H1 (cell line): ENCODE results near the gene NR3C1. TPM values are rescaled to one million over a fixed set of nuclear protein-coding genes. Genes with fewer than 3 reads are reported as not detected.

Experiments used
- CTCF ChIA-PET: fragments of 300-600 bp; sonication (Branson Sonifier 250); formaldehyde crosslinking; loops from one replicate; lab custom pipeline; 2021; ENCODE audit not compliant: partially characterized antibody; lab: Charles Lee
- POLR2A ChIA-PET: fragments of 300-600 bp; sonication (Branson Sonifier 250); formaldehyde crosslinking; loops from one replicate; lab custom pipeline; 2021; ENCODE audit warnings: inconsistent platforms; ENCODE audit not compliant: partially characterized antibody; lab: Charles Lee
- DNase-seq, 2 experiments: peaks; one replicate each; pipeline versions ENCODE4 v3.0.0 to v3.0.0-alpha.2; 2010 to 2022; ENCODE audit warnings: low spot score in 2 of 2, low read depth in 1 of 2, mixed read lengths in 1 of 2
- FAIRE-seq: peaks from 2 replicates; lab custom pipeline; 2011; peaks lifted over from hg19 to GRCh38; lab: Jason Lieb, UNC
- H2AFZ ChIP-seq: 2 replicates; pipeline ENCODE4 v1.8.1; 2012; ENCODE audit warnings: low read length, inconsistent platforms
- H2AK5ac ChIP-seq: 2 replicates; pipeline ENCODE4 v1.6.1; 2013; ENCODE audit warnings: low read depth, low read length
- H2BK120ac ChIP-seq: replicated peaks from 2 replicates; pipeline ENCODE3; 2013; ENCODE audit warnings: low read depth, low read length, inconsistent platforms
- H2BK12ac ChIP-seq: 2 replicates; pipeline ENCODE4 v1.6.1; 2013; ENCODE audit warnings: low read depth, low read length
- H2BK15ac ChIP-seq: 2 replicates; pipeline ENCODE4 v1.6.1; 2013; ENCODE audit warnings: low read length
- H2BK20ac ChIP-seq: 2 replicates; pipeline ENCODE4 v1.6.1; 2013; ENCODE audit warnings: low read length
- H2BK5ac ChIP-seq: 2 replicates; pipeline ENCODE4 v1.6.1; 2013; ENCODE audit warnings: low read depth, low read length
- H3K14ac ChIP-seq: 2 replicates; pipeline ENCODE4 v1.6.1; 2013; ENCODE audit warnings: inconsistent platforms; ENCODE audit not compliant: insufficient read length
- H3K18ac ChIP-seq: 2 replicates; pipeline ENCODE4 v1.6.1; 2013; ENCODE audit warnings: low read length; ENCODE audit errors: extremely low read depth
- H3K23ac ChIP-seq: 2 replicates; pipeline ENCODE4 v1.6.1; 2013; ENCODE audit warnings: inconsistent platforms; ENCODE audit not compliant: insufficient read length
- H3K23me2 ChIP-seq: 2 replicates; pipeline ENCODE4 v1.6.1; 2013; ENCODE audit warnings: low read depth, low read length
- H3K27ac ChIP-seq: 2 replicates; pipeline ENCODE4 v1.6.1; 2011; ENCODE audit warnings: low read depth, low read length, inconsistent platforms
- H3K27me3 ChIP-seq, 4 experiments: replicated peaks in 1 of 4; 1 replicate in 1 of 4; 2 replicates in 3 of 4; pipeline versions ENCODE4 v1.6.1 to v1.8.1; 2011 to 2013; ENCODE audit warnings: low read length in 3 of 4, mild to moderate bottlenecking in 3 of 4, inconsistent platforms in 2 of 4, mixed read lengths in 2 of 4, moderate library complexity in 1 of 4; ENCODE audit not compliant: control insufficient read depth in 3 of 4, insufficient read depth in 3 of 4; ENCODE audit errors: extremely low read depth in 1 of 4
- H3K36me3 ChIP-seq, 4 experiments: 2 replicates each; pipeline versions ENCODE4 v1.6.1 to v1.8.1; 2011 to 2013; ENCODE audit warnings: mild to moderate bottlenecking in 4 of 4, low read length in 3 of 4, moderate library complexity in 2 of 4, control low read depth in 1 of 4, inconsistent platforms in 1 of 4; ENCODE audit not compliant: insufficient read depth in 4 of 4, control insufficient read depth in 2 of 4
- H3K4ac ChIP-seq: replicated peaks from 2 replicates; pipeline ENCODE3; 2013; ENCODE audit warnings: low read length, low read depth, mixed read lengths, inconsistent platforms; ENCODE audit not compliant: insufficient read length
- H3K4me1 ChIP-seq, 4 experiments: replicated peaks in 1 of 4; 1 replicate in 1 of 4; 2 replicates in 3 of 4; pipeline versions ENCODE4 v1.6.1 to v1.8.1; 2011 to 2013; ENCODE audit warnings: low read length in 3 of 4, inconsistent platforms in 2 of 4, mixed read lengths in 1 of 4; ENCODE audit not compliant: insufficient read depth in 4 of 4, control insufficient read depth in 3 of 4
- H3K4me2 ChIP-seq, 2 experiments: 2 replicates each; pipeline versions ENCODE4 v1.6.1 to v1.8.1; 2011 to 2013; ENCODE audit warnings: low read depth in 2 of 2, low read length in 2 of 2, control low read depth in 1 of 2, inconsistent platforms in 1 of 2, mild to moderate bottlenecking in 1 of 2; ENCODE audit not compliant: insufficient read depth in 1 of 2
- H3K4me3 ChIP-seq, 4 experiments: fragments of 200-600, 300-600 bp in 1 of 4; sonication (generic), shearing (Covaris generic), sonication (Bioruptor Twin) in 1 of 4; 2 replicates each; pipeline versions ENCODE4 v1.5.1 to v1.8.1; 2011 to 2016; ENCODE audit warnings: low read length in 4 of 4, low read depth in 3 of 4, control low read depth in 2 of 4, inconsistent platforms in 2 of 4, mild to moderate bottlenecking in 2 of 4, mixed read lengths in 1 of 4, moderate library complexity in 1 of 4; ENCODE audit not compliant: insufficient read depth in 2 of 4; ENCODE audit errors: extremely low read depth in 1 of 4
- H3K56ac ChIP-seq: replicated peaks from 2 replicates; pipeline ENCODE3; 2013; ENCODE audit warnings: low read depth, mild to moderate bottlenecking, mixed read lengths, low read length, inconsistent platforms; ENCODE audit not compliant: insufficient read length
- H3K79me1 ChIP-seq: 2 replicates; pipeline ENCODE4 v1.6.1; 2013; ENCODE audit warnings: low read depth, low read length, control low read depth
- H3K79me2 ChIP-seq, 2 experiments: 2 replicates each; pipeline versions ENCODE4 v1.6.1 to v1.8.1; 2012 to 2013; ENCODE audit warnings: low read length in 2 of 2, mild to moderate bottlenecking in 2 of 2, inconsistent platforms in 1 of 2; ENCODE audit not compliant: insufficient read depth in 2 of 2, control insufficient read depth in 1 of 2
- H3K9ac ChIP-seq, 4 experiments: replicated peaks in 1 of 4; 1 replicate in 1 of 4; 2 replicates in 3 of 4; pipeline versions ENCODE4 v1.6.1 to v1.8.1; 2011 to 2013; ENCODE audit warnings: low read depth in 3 of 4, low read length in 3 of 4, control low read depth in 2 of 4, mild to moderate bottlenecking in 2 of 4, moderate library complexity in 2 of 4, inconsistent platforms in 1 of 4; ENCODE audit errors: extremely low read depth in 1 of 4
- H3K9me3 ChIP-seq, 2 experiments: 2 replicates each; pipeline versions ENCODE4 v1.6.1 to v1.8.1; 2012 to 2013; ENCODE audit warnings: mild to moderate bottlenecking in 2 of 2, moderate library complexity in 2 of 2, control low read depth in 1 of 2, inconsistent platforms in 1 of 2, low read depth in 1 of 2, low read length in 1 of 2, mixed read lengths in 1 of 2; ENCODE audit not compliant: insufficient read depth in 2 of 2
- H4K20me1 ChIP-seq, 2 experiments: replicated peaks in 1 of 2; 2 replicates each; pipeline versions ENCODE3 to v1.8.1; 2011 to 2013; ENCODE audit warnings: inconsistent platforms in 2 of 2, low read length in 2 of 2, mild to moderate bottlenecking in 1 of 2; ENCODE audit not compliant: insufficient read depth in 2 of 2, control insufficient read depth in 1 of 2
- H4K5ac ChIP-seq: 2 replicates; pipeline ENCODE4 v1.6.1; 2013; ENCODE audit warnings: low read length, low read depth, mixed read lengths, inconsistent platforms; ENCODE audit not compliant: insufficient read length
- H4K8ac ChIP-seq: 2 replicates; pipeline ENCODE4 v1.8.0; 2013; ENCODE audit warnings: mild to moderate bottlenecking, moderate library complexity, low read length, inconsistent platforms; ENCODE audit not compliant: insufficient read depth; ENCODE audit errors: extremely low read depth
- H4K91ac ChIP-seq: replicated peaks from 2 replicates; pipeline ENCODE3; 2013; ENCODE audit warnings: low read length, mixed read lengths, inconsistent platforms; ENCODE audit not compliant: insufficient read length
- CREB1 ChIP-seq: IDR thresholded peaks from 2 replicates; pipeline ENCODE4 v1.6.1; 2012; ENCODE audit warnings: inconsistent platforms
- HDAC2 ChIP-seq, 2 experiments: fragments of 300-600 bp in 1 of 2; sonication (generic) in 1 of 2; IDR thresholded peaks; 2 replicates each; pipeline ENCODE4 v1.6.1; 2011 to 2012; ENCODE audit warnings: low read depth in 2 of 2, low read length in 2 of 2, mild to moderate bottlenecking in 2 of 2, moderate library complexity in 2 of 2, borderline replicate concordance in 1 of 2, inconsistent platforms in 1 of 2
- POLR2A ChIP-seq, 2 experiments: IDR thresholded peaks; 1 replicate in 1 of 2; 2 replicates in 1 of 2; pipeline ENCODE4 v1.6.1; 2011; ENCODE audit warnings: low read depth in 2 of 2, low read length in 2 of 2, mild to moderate bottlenecking in 2 of 2; ENCODE audit errors: control extremely low read depth in 1 of 2
- RXRA ChIP-seq: IDR thresholded peaks from 2 replicates; pipeline ENCODE4 v1.6.1; 2011; ENCODE audit warnings: low read depth, mild to moderate bottlenecking, low read length, moderate library complexity; ENCODE audit not compliant: insufficient read depth
- TEAD4 ChIP-seq: IDR thresholded peaks from 2 replicates; pipeline ENCODE4 v1.6.1; 2012; ENCODE audit warnings: low read depth, low read length, inconsistent platforms, mixed read lengths
- WGBS, 2 experiments: shearing (Covaris generic) in 1 of 2; methylation state at CpG; one replicate each; pipeline versions ENCODE4 v1.1.6 to v1.1.7; 2013 to 2015; ENCODE audit warnings: low lambda C conversion rate in 2 of 2, mixed read lengths in 2 of 2, inconsistent platforms in 1 of 2, low coverage in 1 of 2, missing lambda C conversion rate in 1 of 2; ENCODE audit not compliant: insufficient replicate concordance in 2 of 2, insufficient coverage in 1 of 2, insufficient read length in 1 of 2; ENCODE audit errors: extremely low coverage in 1 of 2, missing lambda C conversion rate in 1 of 2; 5-methylcytosine and 5-hydroxymethylcytosine counted together
- polyA plus RNA-seq, 7 experiments: library from polyadenylated mRNA; depleted of rRNA in 3 of 7; stranded (reverse) in 5 of 7; unstranded in 2 of 7; fragments of >200 nt in 5 of 7; fragments of 200-250 nt in 2 of 7; gene quantifications; 1 replicate in 5 of 7; 2 replicates in 1 of 7; 4 replicates in 1 of 7; pipeline versions ENCODE4 v1.2.1 to v1.2.3, GENCODE V29; 2011 to 2013; ENCODE audit warnings: missing spikeins in 2 of 7, mixed read lengths in 2 of 7
- total RNA-seq: library from RNA; stranded (reverse); fragmentation: NEBNext Ultra II Directional; extraction: Animal tissue kit (Norgen Biotek cat#: 25700); gene quantifications from 2 replicates; pipeline ENCODE4 v1.2.1, GENCODE V29; 2021

Gene NR3C1
- total and polyA plus RNA-seq, 2 of the 8 experiments (the other 6 are each of a cell fraction or from before 2014, with no cell fraction given) = 1.7 to 5.4 TPM

DNA sequence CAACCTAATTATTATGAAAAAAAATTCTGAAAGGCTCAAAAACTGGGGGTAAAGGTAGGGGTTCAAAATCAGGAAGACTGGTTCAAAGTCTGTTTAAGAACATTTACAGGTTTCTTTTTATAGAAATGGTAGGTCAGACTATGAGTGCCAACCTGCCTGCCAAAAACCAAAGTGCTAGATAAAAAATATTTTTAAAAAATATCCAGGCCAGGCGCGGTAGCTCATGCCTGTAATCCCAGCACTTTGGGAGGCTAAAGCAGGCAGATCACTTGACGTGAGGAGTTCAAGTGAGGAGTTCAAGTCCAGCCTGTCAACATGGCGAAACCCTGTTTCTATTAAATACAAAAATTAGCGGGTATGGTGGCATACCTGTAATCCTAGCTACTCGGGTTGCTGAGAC lies 67.0 kb downstream of the NR3C1 start:
- no peak overlapping the region for H3K4me3 ChIP-seq
- ChIA-PET POLR2A (no interaction called here), CTCF (interaction anchor here (0.6 to 1.1 kb wide), 4 partner anchors 56 to 130 kb away, joined by 3 read pairs; no protein-coding TSS in a partner anchor)
- H3K27me3 ChIP-seq = no peaks in the 10 kb centered on the region
- no peak overlapping the region for H3K56ac ChIP-seq
- H2BK5ac ChIP-seq = no peak overlapping the region
- no peaks in the 10 kb centered on the region for H4K20me1 ChIP-seq
- H3K23me2 ChIP-seq = no peaks in the 10 kb centered on the region
- DNase-seq = no peak
- H3K18ac ChIP-seq = no peak overlapping the region
- no peaks in the 10 kb centered on the region for H3K79me2 ChIP-seq
- 86% methylated on average over 6 of the region's 6 CpGs; no CpG with 5 or more reads in 1 of the 2 experiments for WGBS, 2 experiments
- H3K27ac ChIP-seq = no peak overlapping the region
- no peak overlapping the region for H4K5ac ChIP-seq
- H3K36me3 ChIP-seq = no peaks in the 10 kb centered on the region
- H3K4me2 ChIP-seq = no peak overlapping the region
- no peak for TF ChIP-seq RXRA
- no peak for TF ChIP-seq TEAD4
- TF ChIP-seq POLR2A (IDR thresholded peaks at IDR 0.05; ENCODE audit: control extremely low read depth in 1 of 2, low read depth in 2 of 2, low read length in 2 of 2) = no peak
- no peak for TF ChIP-seq HDAC2 (IDR thresholded peaks at IDR 0.05; ENCODE audit: borderline replicate concordance in 1 of 2, low read depth in 2 of 2, low read length in 2 of 2)
- TF ChIP-seq CREB1 = no peak
- no peak for FAIRE-seq
- no peak overlapping the region for H4K8ac ChIP-seq
- no peak overlapping the region for H4K91ac ChIP-seq
- no peak overlapping the region for H3K23ac ChIP-seq
- no peak overlapping the region for H3K14ac ChIP-seq
- H3K9me3 ChIP-seq = no peaks in the 10 kb centered on the region; a peak in 1 of 4 replicates
- no peaks in the 10 kb centered on the region for H3K4me1 ChIP-seq
- H3K4ac ChIP-seq = no peak overlapping the region
- H3K9ac ChIP-seq = no peak overlapping the region
- H2BK20ac ChIP-seq = no peak overlapping the region
- no peak overlapping the region for H2BK120ac ChIP-seq
- H2AFZ ChIP-seq = no peak overlapping the region
- H2AK5ac ChIP-seq = no peak overlapping the region
- H2BK15ac ChIP-seq = no peak overlapping the region
- H2BK12ac ChIP-seq = no peak overlapping the region
- no peaks in the 10 kb centered on the region for H3K79me1 ChIP-seq
